NT2/D1 (cell line): Measurements from ENCODE around the gene SLC6A17.

ENCODE experiments used
- SUZ12 ChIP-seq: IDR thresholded peaks from 2 replicates; pipeline ENCODE4 v1.6.1; 2011; ENCODE audit not compliant: insufficient read length, insufficient read depth; ENCODE audit errors: extremely low read depth
- YY1 ChIP-seq: IDR thresholded peaks from 2 replicates; pipeline ENCODE4 v1.6.1; 2011; ENCODE audit not compliant: insufficient read length, insufficient read depth

DNA sequence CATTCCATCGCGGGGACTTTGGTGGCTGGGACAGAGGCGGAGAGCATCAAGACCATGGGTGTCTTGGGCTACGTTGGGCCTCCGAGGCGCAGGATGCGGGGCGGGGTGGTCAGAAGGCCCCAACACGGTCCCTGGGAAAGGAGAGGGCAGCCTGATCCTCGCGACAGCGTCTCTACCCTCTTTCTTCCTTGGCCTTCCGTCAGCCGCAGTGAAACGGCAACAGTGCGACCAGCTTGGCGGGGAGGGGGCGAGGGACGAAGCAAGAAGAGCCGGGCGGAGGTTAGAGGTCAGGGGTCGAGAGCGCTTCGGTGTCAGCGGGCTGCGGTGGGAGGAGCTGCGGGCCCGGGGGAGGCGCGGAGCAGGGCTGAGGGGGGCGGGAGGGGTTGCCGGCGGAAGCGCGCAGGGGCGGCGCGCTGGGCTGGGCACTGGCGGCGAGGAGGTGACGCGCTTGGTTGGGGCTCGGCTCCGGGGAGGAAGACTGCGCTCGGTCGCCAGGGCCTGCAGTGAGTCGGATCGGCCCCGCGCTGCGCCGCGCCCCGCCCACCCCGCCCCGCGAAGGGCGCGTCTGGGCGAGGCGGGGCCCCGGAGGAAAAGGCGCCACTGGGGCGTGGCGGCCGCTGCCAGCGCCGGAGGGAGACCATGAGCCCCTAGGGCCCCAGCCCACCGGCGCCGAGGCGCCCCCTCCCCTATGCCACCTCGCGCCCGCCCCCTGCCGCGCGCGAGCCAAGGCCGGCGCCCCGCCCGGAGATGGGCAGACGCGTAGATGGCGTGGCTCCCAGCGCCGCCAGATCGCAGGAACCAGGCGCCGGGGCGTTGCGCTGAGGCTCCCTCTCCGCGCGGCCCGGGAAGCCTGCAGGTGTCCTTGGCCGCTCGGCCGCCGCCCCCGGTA is 59.7 kb downstream of the SLC6A17 start, which contains the start of gene KCNC4:
- TF ChIP-seq YY1 (no peak), SUZ12 (no peak)
